ENCODE measurements around the gene GABRR2. TPM values are rescaled to one million over a fixed set of nuclear protein-coding genes. Genes with fewer than 3 reads are reported as not detected.

Gene GABRR2
- total RNA-seq, 6 donors from 2014 or later, result 0.30 to 3.1 (median 1.6) TPM

DNA sequence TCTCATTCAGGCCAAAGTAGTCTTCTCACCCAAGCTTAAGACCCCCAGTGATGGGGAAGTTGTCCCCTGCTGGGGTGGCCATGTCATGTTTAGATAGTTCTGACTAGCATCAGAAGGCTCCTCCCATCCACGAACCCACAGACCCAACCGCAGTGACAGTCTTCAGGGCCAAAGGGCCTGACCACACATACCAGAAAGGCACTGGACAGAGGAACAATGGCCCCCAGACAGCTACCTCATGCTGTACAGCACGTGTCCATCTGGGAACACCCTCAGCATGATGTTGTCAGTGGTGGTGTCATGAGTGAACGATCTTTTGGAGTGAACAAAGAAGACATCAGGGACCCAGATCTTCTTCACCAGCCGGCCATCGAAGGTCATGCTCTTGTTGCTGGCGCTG is 46.3 kb downstream of the GABRR2 start:
- Histone ChIP-seq H3K4me3 (no peak overlapping the region), H3K4me1 (no peaks in the 10 kb centered on the region), H3K27ac (no peak overlapping the region), H3K9me3 (no peaks in the 10 kb centered on the region), H3K36me3 (no peaks in the 10 kb centered on the region), H3K27me3 (no peaks in the 10 kb centered on the region)
- ATAC-seq (ENCODE audit: low FRiP score in 2 of 2) (no peak), DNase-seq (no peak)
- TF ChIP-seq POLR2AphosphoS5 (IDR thresholded peaks at IDR 0.05) (no peak), POLR2A (IDR thresholded peaks at IDR 0.05) (no peak), EP300 (IDR thresholded peaks at IDR 0.05) (no peak)
- TF ChIP-seq, protein P1, sequence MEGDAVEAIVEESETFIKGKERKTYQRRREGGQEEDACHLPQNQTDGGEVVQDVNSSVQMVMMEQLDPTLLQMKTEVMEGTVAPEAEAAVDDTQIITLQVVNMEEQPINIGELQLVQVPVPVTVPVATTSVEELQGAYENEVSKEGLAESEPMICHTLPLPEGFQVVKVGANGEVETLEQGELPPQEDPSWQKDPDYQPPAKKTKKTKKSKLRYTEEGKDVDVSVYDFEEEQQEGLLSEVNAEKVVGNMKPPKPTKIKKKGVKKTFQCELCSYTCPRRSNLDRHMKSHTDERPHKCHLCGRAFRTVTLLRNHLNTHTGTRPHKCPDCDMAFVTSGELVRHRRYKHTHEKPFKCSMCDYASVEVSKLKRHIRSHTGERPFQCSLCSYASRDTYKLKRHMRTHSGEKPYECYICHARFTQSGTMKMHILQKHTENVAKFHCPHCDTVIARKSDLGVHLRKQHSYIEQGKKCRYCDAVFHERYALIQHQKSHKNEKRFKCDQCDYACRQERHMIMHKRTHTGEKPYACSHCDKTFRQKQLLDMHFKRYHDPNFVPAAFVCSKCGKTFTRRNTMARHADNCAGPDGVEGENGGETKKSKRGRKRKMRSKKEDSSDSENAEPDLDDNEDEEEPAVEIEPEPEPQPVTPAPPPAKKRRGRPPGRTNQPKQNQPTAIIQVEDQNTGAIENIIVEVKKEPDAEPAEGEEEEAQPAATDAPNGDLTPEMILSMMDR (IDR thresholded peaks at IDR 0.05), result no peak
- WGBS, 2 donors, result 89 to 93% methylated on average over 4 to 7 of the region's 7 CpGs

- Histone ChIP-seq H3K27ac (no peak overlapping the region), H3K4me1 (no peaks in the 10 kb centered on the region), H3K36me3 (no peaks in the 10 kb centered on the region), H3K4me3 (no peak overlapping the region), H3K9me3 (no peaks in the 10 kb centered on the region), H3K27me3 (no peaks in the 10 kb centered on the region)
- 80 to 95% methylated on average over 4 of the region's 4 CpGs for WGBS, 2 donors
- no peak for TF ChIP-seq POLR2A (IDR thresholded peaks at IDR 0.05)
- TF ChIP-seq, protein P1 (IDR thresholded peaks at IDR 0.05), result no peak
- TF ChIP-seq POLR2AphosphoS5 (IDR thresholded peaks at IDR 0.05), result no peak
- ATAC-seq (ENCODE audit: low FRiP score in 2 of 2) (no peak), DNase-seq (no peak)
Measured at GRCh38 chr6:89267918-89268317, 47.2 kb downstream of the GABRR2 start.

GRCh38 chr6:89264296-89264695 is 50.8 kb downstream of the GABRR2 start:
- DNase-seq, result no peak
- 88 to 97% methylated on average over 20 of the region's 20 CpGs for WGBS, 2 donors
- no peak for ATAC-seq (ENCODE audit: low FRiP score in 2 of 2)
- TF ChIP-seq, protein P1 (IDR thresholded peaks at IDR 0.05), result no peak
- TF ChIP-seq POLR2AphosphoS5 (IDR thresholded peaks at IDR 0.05) (no peak), EP300 (IDR thresholded peaks at IDR 0.05) (no peak), POLR2A (IDR thresholded peaks at IDR 0.05) (no peak)
- no peaks in the 10 kb centered on the region for H3K36me3 ChIP-seq
- H3K4me1 ChIP-seq, result no peaks in the 10 kb centered on the region
- no peak overlapping the region for H3K4me3 ChIP-seq
- H3K9me3 ChIP-seq, result no peaks in the 10 kb centered on the region
- H3K27me3 ChIP-seq, result no peaks in the 10 kb centered on the region
- H3K27ac ChIP-seq, result no peak overlapping the region

DNA sequence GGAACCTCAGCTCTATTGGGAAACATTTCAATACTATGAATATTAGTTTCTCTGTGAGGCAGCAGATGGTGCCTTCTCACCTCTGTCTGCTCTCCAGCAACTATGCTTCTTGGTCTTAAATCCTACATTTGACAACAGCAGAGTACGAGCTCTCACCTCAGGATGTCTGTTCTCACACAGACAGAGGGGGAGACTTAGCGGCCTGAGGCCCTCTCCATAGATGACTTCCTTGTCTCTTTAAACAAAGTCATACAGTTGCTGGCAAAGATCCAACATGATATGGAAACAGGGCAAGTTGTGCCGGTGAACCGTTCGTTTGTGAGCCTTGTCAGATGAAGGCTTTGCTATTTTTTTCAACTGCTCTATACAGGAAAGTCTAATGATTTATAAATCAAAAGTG is 54.3 kb downstream of the GABRR2 start:
- Histone ChIP-seq H3K4me3 (no peak overlapping the region), H3K9me3 (no peaks in the 10 kb centered on the region), H3K27me3 (no peaks in the 10 kb centered on the region), H3K36me3 (no peaks in the 10 kb centered on the region), H3K27ac (no peak overlapping the region), H3K4me1 (no peaks in the 10 kb centered on the region)
- ATAC-seq (ENCODE audit: low FRiP score in 2 of 2), result peak in 1 of 2 donors; percentile 31
- TF ChIP-seq EP300 (IDR thresholded peaks at IDR 0.05), result no peak
- no peak for TF ChIP-seq POLR2AphosphoS5 (IDR thresholded peaks at IDR 0.05)
- no peak for DNase-seq
- 30 to 32% methylated on average over 5 of the region's 5 CpGs for WGBS, 2 donors

- Histone ChIP-seq H3K4me3 (no peak overlapping the region), H3K4me1 (no peaks in the 10 kb centered on the region), H3K9me3 (no peaks in the 10 kb centered on the region), H3K27ac (no peak overlapping the region), H3K36me3 (no peaks in the 10 kb centered on the region), H3K27me3 (no peaks in the 10 kb centered on the region)
- DNase-seq (no peak), ATAC-seq (ENCODE audit: low FRiP score in 2 of 2) (no peak)
- WGBS, 2 donors, result 43 to 44% methylated on average over 3 to 4 of the region's 4 CpGs
- TF ChIP-seq POLR2A (IDR thresholded peaks at IDR 0.05), result no peak
- TF ChIP-seq POLR2AphosphoS5 (IDR thresholded peaks at IDR 0.05), result no peak
- TF ChIP-seq EP300 (IDR thresholded peaks at IDR 0.05), result no peak
- TF ChIP-seq, protein P1 (IDR thresholded peaks at IDR 0.05), result no peak
Measured at GRCh38 chr6:89260310-89260709, 54.8 kb downstream of the GABRR2 start.
